ENCODE data around the gene TCEA2. TPM values are rescaled to one million over a fixed set of nuclear protein-coding genes. Genes with fewer than 3 reads are reported as not detected.

The TCEA2 gene
- total and polyA plus RNA-seq, 2 of the 13 experiments (the other 11 are each of a cell fraction or from before 2014, with no cell fraction given), result 28.1 to 33.7 TPM

GRCh38 chr20:64050261-64051032, 12.6 kb upstream of the TCEA2 start (continued):
- no peak for TF ChIP-seq ATF7-NPFF (CRISPR knock-in tag; IDR thresholded peaks at IDR 0.05; ENCODE audit: low read depth)
- TF ChIP-seq REPIN1 (CRISPR knock-in tag; IDR thresholded peaks at IDR 0.05; ENCODE audit: borderline replicate concordance, low read depth), result peak; percentile 94
- TF ChIP-seq ZNF614 (CRISPR knock-in tag; IDR thresholded peaks at IDR 0.05; ENCODE audit: borderline replicate concordance), result no peak; the same call in 1 of the 2 replicates
- TF ChIP-seq ZMAT5 (CRISPR knock-in tag; IDR thresholded peaks at IDR 0.05; ENCODE audit: borderline replicate concordance, low read depth), result no peak
- TF ChIP-seq ISL2 (CRISPR knock-in tag; IDR thresholded peaks at IDR 0.05), result peak; percentile 72; the same call in 1 of the 2 replicates
- TF ChIP-seq ZBTB34 (CRISPR knock-in tag; IDR thresholded peaks at IDR 0.05), result peak; percentile 96
- TF ChIP-seq ZNF761 (CRISPR knock-in tag; conservative IDR thresholded peaks at IDR 0.05), result no peak; the same call in 1 of the 2 replicates
- peak; percentile 81 for TF ChIP-seq IKZF4 (CRISPR knock-in tag; IDR thresholded peaks at IDR 0.05; ENCODE audit: borderline replicate concordance, low read depth, not compliant biosample characterization)
- TF ChIP-seq MLXIP (CRISPR knock-in tag; IDR thresholded peaks at IDR 0.05; ENCODE audit: borderline replicate concordance), result no peak
- peak; percentile 89 for TF ChIP-seq KAT8 (CRISPR knock-in tag; IDR thresholded peaks at IDR 0.05)
- peak; percentile 39; the same call in 1 of the 2 replicates for TF ChIP-seq ZFP41 (CRISPR knock-in tag; IDR thresholded peaks at IDR 0.05; ENCODE audit: borderline replicate concordance)
- 0 out of 2 replicates have a peak, but pooled peaks have one; percentile 31 for TF ChIP-seq SP2 (CRISPR knock-in tag; IDR thresholded peaks at IDR 0.05)
- TF ChIP-seq CREM (IDR thresholded peaks at IDR 0.05), result no peak
- TF ChIP-seq CREM (CRISPR knock-in tag; IDR thresholded peaks at IDR 0.05), result no peak
- 0 out of 2 replicates have a peak, but pooled peaks have one; percentile 12 for TF ChIP-seq ZNF20 (CRISPR knock-in tag; IDR thresholded peaks at IDR 0.05)
- peak; percentile 76 for TF ChIP-seq ZNF350 (CRISPR knock-in tag; IDR thresholded peaks at IDR 0.05; ENCODE audit: borderline replicate concordance, low read depth)
- peak; percentile 74 for TF ChIP-seq GABPB1 (CRISPR knock-in tag; IDR thresholded peaks at IDR 0.05)
- peak; percentile 91; the same call in 1 of the 2 replicates for TF ChIP-seq ZFP36L1 (CRISPR knock-in tag; IDR thresholded peaks at IDR 0.05)
- peak; percentile 85 for TF ChIP-seq MEIS2 (CRISPR knock-in tag; IDR thresholded peaks at IDR 0.05)
- peak; percentile 52 for TF ChIP-seq ZFP90 (CRISPR knock-in tag; IDR thresholded peaks at IDR 0.05; ENCODE audit: borderline replicate concordance)
- peak; percentile 61 for TF ChIP-seq FOXC1 (CRISPR knock-in tag; IDR thresholded peaks at IDR 0.05; ENCODE audit: borderline replicate concordance)
- no peak; the same call in 1 of the 2 replicates for TF ChIP-seq GMEB1 (CRISPR knock-in tag; IDR thresholded peaks at IDR 0.05; ENCODE audit: borderline replicate concordance)
- no peak for TF ChIP-seq NR1H2 (CRISPR knock-in tag; IDR thresholded peaks at IDR 0.05; ENCODE audit: borderline replicate concordance, low read depth)
